Ishikawa (cell line): ENCODE results near the gene RTN4RL2.

Experiments
- CEBPB ChIP-seq: IDR thresholded peaks from 2 replicates; pipeline ENCODE4 v1.6.1; 2012
- CREB1 ChIP-seq: IDR thresholded peaks from 2 replicates; pipeline ENCODE4 v1.6.1; 2012; ENCODE audit warnings: low read depth
- EGR1 ChIP-seq: IDR thresholded peaks from 2 replicates; pipeline ENCODE4 v1.6.1; 2012
- EP300 ChIP-seq: IDR thresholded peaks from 2 replicates; pipeline ENCODE4 v1.6.1; 2012; ENCODE audit warnings: borderline replicate concordance
- FOXM1 ChIP-seq: IDR thresholded peaks from 2 replicates; pipeline ENCODE4 v1.6.1; 2012; ENCODE audit warnings: low read depth, borderline replicate concordance
- RAD21 ChIP-seq: IDR thresholded peaks from 2 replicates; pipeline ENCODE4 v1.6.1; 2012; ENCODE audit warnings: low read depth
- TEAD4 ChIP-seq: IDR thresholded peaks from 2 replicates; pipeline ENCODE4 v1.6.1; 2012
- TF ChIP-seq, protein P1 (sequence below): IDR thresholded peaks from 2 replicates; pipeline ENCODE4 v1.6.1; 2012
- TF ChIP-seq, protein P2 (sequence below): IDR thresholded peaks from 2 replicates; pipeline ENCODE4 v1.6.1; 2012

- no peak for TF ChIP-seq FOXM1
- TF ChIP-seq CEBPB = no peak
- no peak for TF ChIP-seq EP300
- no peak for TF ChIP-seq TEAD4
- no peak for TF ChIP-seq EGR1
- no peak for TF ChIP-seq CREB1
- TF ChIP-seq, protein P1, sequence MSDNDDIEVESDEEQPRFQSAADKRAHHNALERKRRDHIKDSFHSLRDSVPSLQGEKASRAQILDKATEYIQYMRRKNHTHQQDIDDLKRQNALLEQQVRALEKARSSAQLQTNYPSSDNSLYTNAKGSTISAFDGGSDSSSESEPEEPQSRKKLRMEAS = no peak
- no peak for TF ChIP-seq RAD21
- TF ChIP-seq, protein P2, sequence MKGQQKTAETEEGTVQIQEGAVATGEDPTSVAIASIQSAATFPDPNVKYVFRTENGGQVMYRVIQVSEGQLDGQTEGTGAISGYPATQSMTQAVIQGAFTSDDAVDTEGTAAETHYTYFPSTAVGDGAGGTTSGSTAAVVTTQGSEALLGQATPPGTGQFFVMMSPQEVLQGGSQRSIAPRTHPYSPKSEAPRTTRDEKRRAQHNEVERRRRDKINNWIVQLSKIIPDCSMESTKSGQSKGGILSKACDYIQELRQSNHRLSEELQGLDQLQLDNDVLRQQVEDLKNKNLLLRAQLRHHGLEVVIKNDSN = no peak
Measured at GRCh38 chr11:57438345-57439285, 21.7 kb upstream of the RTN4RL2 start.
